Central memory CD8-positive, alpha-beta T cell (primary cell): Measurements from ENCODE around the gene RAB19.
A peak's percentile ranks its signal among the peaks of the same experiment; 100 is the strongest.

Source experiments
- ATAC-seq: fragments of 150-1000 bp; cut with Tn5 transposase; replicated peaks from 2 replicates; pipeline ENCODE4 v1.10.0; 2022; ENCODE audit warnings: mild to moderate bottlenecking, moderate FRiP score, moderate number of reproducible peaks; ENCODE audit not compliant: poor library complexity, severe bottlenecking; ENCODE audit errors: extremely low read depth
- DNase-seq, 2 donors: peaks; one replicate each; pipeline ENCODE4 v3.0.0; 2021; ENCODE audit warnings: low spot score in 2 of 2
- H3K27ac Mint-ChIP-seq: one replicate; pipeline ENCODE4 v1.8.0; 2022; ENCODE audit warnings: low read depth, mild to moderate bottlenecking, moderate library complexity, mixed read lengths
- H3K27me3 Mint-ChIP-seq: one replicate; pipeline ENCODE4 v1.8.0; 2022; ENCODE audit warnings: mixed read lengths
- H3K36me3 Mint-ChIP-seq: one replicate; pipeline ENCODE4 v1.8.0; 2022; ENCODE audit warnings: mild to moderate bottlenecking, moderate library complexity, mixed read lengths; ENCODE audit not compliant: insufficient read depth
- H3K4me1 Mint-ChIP-seq: one replicate; pipeline ENCODE4 v1.8.0; 2022; ENCODE audit warnings: mixed read lengths
- H3K4me3 Mint-ChIP-seq: one replicate; pipeline ENCODE4 v1.8.0; 2022; ENCODE audit warnings: mild to moderate bottlenecking, moderate library complexity, mixed read lengths
- H3K9me3 Mint-ChIP-seq: one replicate; pipeline ENCODE4 v1.8.0; 2022; ENCODE audit warnings: mixed read lengths

Gene RAB19

GRCh38 chr7:140403878-140404564 is at the start of gene RAB19:
Gene RAB19, plus strand, starts transcription at chr7:140404058. Its CDS starts 3,589 bp downstream, at chr7:140407647.
- Mint-ChIP-seq H3K4me3 (peak within 1 kb of the TSS; percentile 96), H3K4me1 (peaks cover 17% of the 10 kb centered on the region), H3K9me3 (no peaks in the 10 kb centered on the region), H3K27me3 (no peaks in the 10 kb centered on the region), H3K27ac (peak within 1 kb of the TSS; percentile 100), H3K36me3 (peaks cover 6% of the 10 kb centered on the region)
- ATAC-seq, result peak; percentile 88
- peak; percentile 25 for DNase-seq

GRCh38 chr7:140358024-140358411 is 45.8 kb upstream of the RAB19 start:
- peaks cover 25% of the 10 kb centered on the region for H3K4me1 Mint-ChIP-seq
- no peaks in the 10 kb centered on the region for H3K27me3 Mint-ChIP-seq
- no peak for DNase-seq
- no peak for ATAC-seq
- no peaks in the 10 kb centered on the region for H3K9me3 Mint-ChIP-seq
- peak overlapping the region; percentile 83 for H3K4me3 Mint-ChIP-seq
- H3K36me3 Mint-ChIP-seq, result peaks cover 22% of the 10 kb centered on the region
- H3K27ac Mint-ChIP-seq, result peak overlapping the region; percentile 89

GRCh38 chr7:140358412-140359051 is 45.3 kb upstream of the RAB19 start:
- Mint-ChIP-seq H3K9me3 (no peaks in the 10 kb centered on the region), H3K36me3 (peaks cover 21% of the 10 kb centered on the region), H3K27ac (peak overlapping the region; percentile 89), H3K4me3 (peak overlapping the region; percentile 83), H3K27me3 (no peaks in the 10 kb centered on the region), H3K4me1 (peaks cover 25% of the 10 kb centered on the region)
- ATAC-seq (peak; percentile 70), DNase-seq (no peak)

- Mint-ChIP-seq H3K36me3 (peaks cover 18% of the 10 kb centered on the region), H3K4me1 (peaks cover 25% of the 10 kb centered on the region), H3K27ac (no peak overlapping the region), H3K4me3 (no peak overlapping the region), H3K9me3 (no peaks in the 10 kb centered on the region), H3K27me3 (no peaks in the 10 kb centered on the region)
- ATAC-seq (no peak), DNase-seq (no peak)
Observed at GRCh38 chr7:140360697-140361229, 43.1 kb upstream of the RAB19 start.

GRCh38 chr7:140364819-140365218 is 39.0 kb upstream of the RAB19 start:
- H3K36me3 Mint-ChIP-seq, result peaks cover 12% of the 10 kb centered on the region
- DNase-seq, result no peak
- H3K4me1 Mint-ChIP-seq, result peaks cover 6% of the 10 kb centered on the region
- no peak for ATAC-seq
- no peaks in the 10 kb centered on the region for H3K9me3 Mint-ChIP-seq
- no peak overlapping the region for H3K27ac Mint-ChIP-seq
- H3K27me3 Mint-ChIP-seq, result no peaks in the 10 kb centered on the region
- H3K4me3 Mint-ChIP-seq, result no peak overlapping the region

GRCh38 chr7:140367528-140367927 is 36.3 kb upstream of the RAB19 start:
- DNase-seq (no peak), ATAC-seq (no peak)
- Mint-ChIP-seq H3K4me3 (no peak overlapping the region), H3K36me3 (peaks cover 5% of the 10 kb centered on the region), H3K27me3 (no peaks in the 10 kb centered on the region), H3K4me1 (no peaks in the 10 kb centered on the region), H3K9me3 (no peaks in the 10 kb centered on the region), H3K27ac (no peak overlapping the region)

GRCh38 chr7:140369294-140369693 is 34.6 kb upstream of the RAB19 start:
- Mint-ChIP-seq H3K36me3 (peaks cover 2% of the 10 kb centered on the region), H3K27me3 (no peaks in the 10 kb centered on the region), H3K4me3 (no peak overlapping the region), H3K9me3 (no peaks in the 10 kb centered on the region), H3K27ac (peak overlapping the region; percentile 20), H3K4me1 (no peaks in the 10 kb centered on the region)
- ATAC-seq, result no peak
- DNase-seq, result no peak

- Mint-ChIP-seq H3K4me1 (peaks cover 9% of the 10 kb centered on the region), H3K9me3 (no peaks in the 10 kb centered on the region), H3K27ac (peak overlapping the region; percentile 87), H3K36me3 (peaks cover 21% of the 10 kb centered on the region), H3K27me3 (no peaks in the 10 kb centered on the region), H3K4me3 (peak overlapping the region; percentile 71)
- ATAC-seq (no peak), DNase-seq (no peak)
Observed at GRCh38 chr7:140375323-140375722, 28.5 kb upstream of the RAB19 start.

GRCh38 chr7:140375892-140376730 is 27.7 kb upstream of the RAB19 start:
- Mint-ChIP-seq H3K36me3 (peaks cover 21% of the 10 kb centered on the region), H3K4me1 (peaks cover 9% of the 10 kb centered on the region), H3K27me3 (no peaks in the 10 kb centered on the region), H3K9me3 (no peaks in the 10 kb centered on the region), H3K27ac (peak overlapping the region; percentile 87), H3K4me3 (peak overlapping the region; percentile 71)
- DNase-seq (no peak), ATAC-seq (peak; percentile 83)

GRCh38 chr7:140383954-140384713 is 19.7 kb upstream of the RAB19 start:
- peaks cover 15% of the 10 kb centered on the region for H3K36me3 Mint-ChIP-seq
- DNase-seq (no peak), ATAC-seq (no peak)
- no peaks in the 10 kb centered on the region for H3K9me3 Mint-ChIP-seq
- H3K27me3 Mint-ChIP-seq, result no peaks in the 10 kb centered on the region
- no peak overlapping the region for H3K4me3 Mint-ChIP-seq
- no peak overlapping the region for H3K27ac Mint-ChIP-seq
- H3K4me1 Mint-ChIP-seq, result no peaks in the 10 kb centered on the region

GRCh38 chr7:140384894-140385545 is 18.8 kb upstream of the RAB19 start:
- no peak overlapping the region for H3K4me3 Mint-ChIP-seq
- peaks cover 9% of the 10 kb centered on the region for H3K36me3 Mint-ChIP-seq
- no peak for ATAC-seq
- H3K9me3 Mint-ChIP-seq, result no peaks in the 10 kb centered on the region
- no peaks in the 10 kb centered on the region for H3K27me3 Mint-ChIP-seq
- no peaks in the 10 kb centered on the region for H3K4me1 Mint-ChIP-seq
- DNase-seq, result no peak
- H3K27ac Mint-ChIP-seq, result no peak overlapping the region
